IPS DF 19.7 (cell line): Measurements from ENCODE around the gene SPATA20.

Source experiments
- DNase-seq: peaks from one replicate; pipeline ENCODE4 v3.0.0-alpha.2; 2013; ENCODE audit warnings: low read depth, low spot score

SPATA20 gene

DNA sequence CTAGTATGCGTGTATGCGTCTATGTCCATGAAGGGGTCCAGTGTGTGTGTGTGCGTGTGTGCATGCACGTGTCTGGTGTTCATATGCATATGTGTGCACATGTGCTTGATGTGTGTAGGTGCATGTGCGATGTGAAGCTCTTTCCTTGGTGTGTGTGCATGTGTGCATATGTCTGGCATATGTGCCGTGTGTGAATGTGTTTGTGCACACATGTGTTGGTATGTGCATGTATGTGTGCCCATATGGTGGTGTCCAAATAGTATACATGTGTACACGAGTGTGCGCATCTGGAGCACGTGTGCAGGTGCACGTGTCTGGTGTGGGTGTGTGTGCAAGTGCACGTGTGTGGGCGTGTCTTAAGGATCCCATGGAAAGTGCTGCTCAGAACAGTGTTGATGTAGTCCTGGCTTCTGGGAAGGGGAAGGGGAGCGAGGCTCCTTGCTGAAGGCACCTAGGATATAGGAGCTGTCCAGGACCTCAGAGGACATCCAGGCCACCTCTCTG lies 30.5 kb downstream of the SPATA20 start:
- DNase-seq, result no peak

DNA sequence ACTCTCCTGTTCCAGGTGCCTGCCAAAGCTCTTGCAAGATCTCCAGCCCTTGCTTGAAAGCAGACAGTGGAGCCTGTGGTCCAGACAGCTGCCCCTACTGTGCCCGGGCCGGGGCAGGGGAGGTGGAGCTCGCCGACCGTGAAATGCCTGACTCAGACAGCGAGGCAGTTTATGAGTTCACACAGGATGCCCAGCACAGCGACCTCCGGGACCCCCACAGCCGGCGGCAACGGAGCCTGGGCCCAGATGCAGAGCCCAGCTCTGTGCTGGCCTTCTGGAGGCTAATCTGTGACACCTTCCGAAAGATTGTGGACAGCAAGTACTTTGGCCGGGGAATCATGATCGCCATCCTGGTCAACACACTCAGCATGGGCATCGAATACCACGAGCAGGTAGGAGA lies 31.2 kb downstream of the SPATA20 start:
- no peak for DNase-seq

DNA sequence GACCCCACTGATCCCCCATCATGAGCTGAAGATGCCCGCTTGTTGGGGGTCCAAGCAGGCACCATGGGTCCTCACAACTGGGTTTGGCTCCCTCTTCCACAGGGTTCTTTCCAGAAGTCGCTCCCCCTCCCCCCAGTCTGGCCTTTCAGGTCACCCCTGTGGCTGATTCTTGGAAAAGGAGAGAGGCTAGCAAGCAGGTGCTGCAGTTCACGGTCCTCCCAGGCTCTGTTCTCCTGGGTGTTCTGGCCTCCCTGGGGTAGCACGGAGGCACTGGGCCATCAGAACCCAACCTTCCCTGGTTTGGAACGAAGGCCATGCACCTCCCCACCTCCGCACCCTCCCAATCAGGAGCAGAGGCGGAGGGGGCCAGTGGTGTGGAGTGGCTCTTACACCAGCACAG lies 32.4 kb downstream of the SPATA20 start:
- no peak for DNase-seq

DNA sequence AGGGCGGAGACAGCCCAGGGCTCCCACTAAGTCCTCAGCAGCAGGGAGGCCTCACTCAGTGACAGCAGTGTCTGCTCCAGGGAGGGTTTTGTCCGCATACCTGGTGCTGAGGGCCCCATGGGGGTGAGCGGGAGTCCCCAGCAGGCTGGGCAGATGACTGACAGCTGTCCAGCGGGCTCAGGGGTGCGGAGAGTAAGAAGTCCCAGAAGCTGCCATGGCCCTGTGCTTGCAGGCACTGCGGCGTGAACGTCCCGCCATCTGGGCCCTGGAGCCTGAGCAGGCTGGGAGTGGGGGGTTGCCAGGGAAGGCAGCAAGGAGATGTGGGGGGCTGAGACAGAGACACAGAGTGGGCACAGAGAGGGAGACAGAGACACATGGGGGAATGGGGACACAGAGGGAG lies 33.7 kb downstream of the SPATA20 start:
- no peak for DNase-seq

DNA sequence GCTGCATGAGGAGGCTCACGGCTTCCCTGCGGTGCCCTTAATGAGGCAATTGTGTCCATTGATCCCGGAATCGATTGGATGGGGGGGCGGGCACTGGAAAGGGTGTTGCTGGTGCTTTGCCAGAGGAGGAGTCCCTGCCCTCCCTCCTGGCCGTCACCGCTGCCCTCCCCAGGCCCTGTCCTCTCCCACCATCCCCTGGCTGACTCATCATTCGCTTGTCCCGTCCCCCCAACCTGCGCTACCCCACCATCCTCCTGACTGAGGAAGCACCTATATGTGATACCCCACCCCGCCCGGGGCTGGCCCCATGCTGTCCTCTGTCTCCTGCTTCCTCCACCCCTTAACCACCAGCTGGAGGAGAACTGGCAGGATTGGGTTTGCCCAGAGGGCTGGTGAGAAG lies 34.3 kb downstream of the SPATA20 start:
- no peak for DNase-seq

DNA sequence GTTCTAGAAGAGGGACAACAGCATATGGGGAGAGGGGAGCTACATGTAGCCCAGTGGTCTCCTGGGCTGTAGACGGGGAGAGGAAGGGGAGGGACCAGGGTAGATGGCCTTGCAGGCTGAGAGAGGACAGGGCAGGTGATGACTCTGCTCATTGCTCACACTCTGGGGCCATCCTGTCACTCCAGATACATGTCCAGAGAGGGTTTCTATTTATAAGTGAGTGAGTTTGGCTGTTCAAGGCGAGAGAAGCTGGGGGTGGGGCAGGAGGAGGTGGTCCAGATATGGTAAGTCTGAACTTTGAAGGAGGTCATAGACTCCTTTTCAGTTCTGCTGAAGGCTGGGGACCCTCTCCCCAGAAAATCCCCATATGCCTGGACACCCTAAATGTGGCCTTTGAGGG lies 35.8 kb downstream of the SPATA20 start:
- DNase-seq, result no peak

DNA sequence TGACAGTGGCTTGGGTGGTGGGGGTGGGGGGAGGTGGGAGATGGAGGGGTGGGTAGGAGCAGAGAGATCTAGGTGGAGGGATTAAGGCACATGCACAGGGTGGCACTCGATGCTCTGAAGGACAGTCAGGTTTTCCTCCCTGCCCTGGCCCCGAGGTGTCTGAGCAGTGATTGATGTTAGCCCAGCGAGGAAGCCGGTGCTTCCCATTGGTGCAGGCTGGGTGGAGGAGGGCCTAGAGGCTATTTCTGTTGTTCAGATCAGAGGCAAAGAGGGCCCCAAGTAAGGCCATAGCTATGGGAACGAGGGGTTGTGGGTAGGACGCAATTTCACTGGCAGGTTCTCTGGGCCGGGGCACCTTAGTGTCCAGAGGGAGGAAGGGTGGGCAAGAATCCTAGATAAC lies 36.7 kb downstream of the SPATA20 start:
- no peak for DNase-seq

DNA sequence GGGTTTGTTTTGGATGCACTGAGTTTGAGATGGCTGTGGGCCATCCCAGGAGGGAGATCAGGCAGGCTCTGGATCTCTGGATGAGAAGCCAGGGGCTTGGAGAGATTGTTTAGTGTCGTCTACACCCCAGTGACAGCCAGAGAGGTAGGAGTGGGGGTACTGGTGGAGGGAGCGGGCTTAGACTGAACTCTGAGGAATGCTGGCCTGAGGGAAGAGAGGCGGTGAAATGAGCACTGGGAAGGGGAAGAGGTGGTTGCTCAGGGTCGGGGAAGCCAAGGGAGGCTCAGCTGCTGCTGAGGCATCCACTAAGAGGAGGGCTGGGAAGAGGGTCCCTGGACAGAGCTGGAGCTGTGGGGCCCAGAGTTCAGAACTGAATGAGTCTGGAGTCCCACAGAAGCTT lies 37.1 kb downstream of the SPATA20 start:
- no peak for DNase-seq

DNA sequence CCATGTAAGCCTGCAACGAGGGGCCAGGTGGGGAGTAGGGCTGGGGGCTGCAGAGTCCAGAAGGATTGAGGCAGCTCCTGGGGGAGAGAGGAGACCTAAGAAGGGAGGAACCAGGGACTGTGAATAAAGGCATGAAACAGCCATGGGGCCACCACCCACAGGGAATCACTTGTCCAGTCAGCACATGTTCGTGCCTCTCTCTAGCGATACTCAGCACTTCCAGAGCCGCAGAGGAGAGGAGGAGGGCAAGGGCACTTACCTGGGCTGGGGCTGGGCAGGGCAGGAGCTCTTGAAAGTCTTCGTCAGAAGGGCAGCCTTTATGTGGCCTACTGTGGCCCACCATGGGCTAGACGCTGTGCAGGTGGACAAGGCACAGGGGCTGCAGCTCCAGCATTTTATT lies 37.8 kb downstream of the SPATA20 start:
- DNase-seq, result no peak

DNA sequence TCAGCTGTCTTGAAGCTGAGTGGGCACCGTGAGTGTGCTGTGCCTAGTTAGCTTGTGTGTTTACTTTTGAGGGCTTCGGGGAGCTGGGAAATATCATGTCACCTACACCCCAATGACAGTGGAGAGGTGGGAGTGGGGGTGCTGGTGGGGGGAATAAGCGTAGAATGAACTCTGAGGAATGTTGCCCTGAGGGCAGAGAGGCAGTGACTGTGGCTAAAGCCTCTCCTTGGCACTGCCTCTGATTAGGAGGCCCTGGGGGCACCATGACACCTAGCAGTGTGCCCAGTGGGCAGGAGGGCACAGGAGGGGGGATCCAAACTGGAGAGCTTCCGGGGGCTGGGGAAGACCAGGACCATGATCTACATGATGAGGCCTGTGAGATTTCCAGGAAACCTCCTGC lies 38.4 kb downstream of the SPATA20 start:
- no peak for DNase-seq

DNA sequence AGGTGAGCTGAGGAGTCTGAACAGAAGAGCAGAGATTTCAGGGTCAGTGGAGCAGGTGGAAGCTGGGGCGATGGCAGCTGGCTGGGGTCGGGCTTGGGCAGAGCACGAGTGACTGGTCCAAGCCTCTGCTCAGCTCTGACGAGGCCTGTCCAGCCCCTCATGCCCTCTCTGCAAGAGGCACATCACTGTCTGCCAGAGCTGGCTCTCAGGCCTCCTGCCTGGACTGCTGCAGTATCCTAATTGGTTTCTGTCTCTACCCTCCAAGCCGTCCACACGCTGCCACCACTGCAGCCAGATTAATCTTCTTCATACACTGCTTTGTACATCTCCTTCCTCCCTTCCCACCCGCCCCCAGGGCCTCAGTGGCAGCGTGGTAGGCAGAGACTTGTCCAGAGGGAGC lies 38.9 kb downstream of the SPATA20 start:
- DNase-seq, result no peak

DNA sequence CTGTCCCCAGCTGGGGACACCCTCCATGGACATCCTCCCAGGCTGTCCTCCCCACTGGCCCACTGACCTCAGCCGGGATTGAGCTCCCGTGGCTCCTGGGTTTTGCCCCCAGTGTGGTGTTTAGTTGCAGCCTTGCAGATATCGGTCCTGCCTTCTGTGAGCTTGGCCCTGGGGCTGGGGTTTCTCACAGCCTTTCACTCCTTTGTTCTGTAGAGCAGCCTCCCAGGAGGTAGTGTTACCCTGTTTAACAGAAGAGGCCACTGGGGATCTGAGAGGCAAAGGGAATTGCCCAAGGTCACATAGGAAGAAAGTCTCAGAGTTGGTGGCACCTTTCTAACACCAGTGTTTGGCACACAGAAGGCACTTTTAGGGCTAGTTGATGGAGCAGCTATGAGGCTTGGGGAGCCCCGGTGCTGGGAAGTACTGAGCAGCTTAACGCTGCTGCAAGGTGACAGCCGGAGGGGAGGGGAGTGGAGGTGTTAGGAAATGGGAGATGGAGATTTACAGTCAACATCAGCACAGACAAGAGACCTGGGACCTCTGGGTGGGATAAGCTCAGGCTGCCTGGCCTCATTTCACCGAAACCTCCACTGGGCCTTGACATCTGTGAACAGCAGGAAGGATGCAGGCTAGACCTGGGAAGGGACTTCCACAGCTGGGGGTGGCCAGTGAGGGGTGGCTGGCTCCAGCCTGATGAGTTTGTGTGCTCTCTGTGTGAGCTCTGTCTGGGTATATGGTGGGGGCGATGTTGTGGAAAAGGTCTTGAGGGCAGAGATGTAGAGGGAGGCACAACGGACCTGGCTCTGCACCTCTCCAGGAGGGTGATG lies 39.7 kb downstream of the SPATA20 start:
- no peak for DNase-seq

DNA sequence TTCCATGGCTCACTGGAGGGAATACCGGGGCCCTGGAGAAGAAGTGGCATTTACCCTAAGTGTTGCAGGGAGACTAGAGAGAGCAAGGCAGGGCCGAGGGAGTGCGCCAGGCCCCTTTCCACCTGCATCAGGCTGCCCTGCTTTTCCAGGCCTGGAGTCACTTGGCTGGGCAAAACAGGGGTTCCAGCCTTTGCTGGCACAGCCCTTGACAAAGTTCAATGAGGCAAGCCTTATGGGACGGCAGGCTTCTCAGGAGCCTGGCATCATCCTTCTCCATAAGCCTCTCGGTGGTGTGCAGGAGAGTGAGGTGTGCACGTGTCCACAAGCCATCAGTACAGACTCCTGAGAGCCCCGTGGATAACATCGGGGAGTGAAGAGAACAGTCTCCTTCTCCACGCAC lies 40.6 kb downstream of the SPATA20 start:
- no peak for DNase-seq

DNA sequence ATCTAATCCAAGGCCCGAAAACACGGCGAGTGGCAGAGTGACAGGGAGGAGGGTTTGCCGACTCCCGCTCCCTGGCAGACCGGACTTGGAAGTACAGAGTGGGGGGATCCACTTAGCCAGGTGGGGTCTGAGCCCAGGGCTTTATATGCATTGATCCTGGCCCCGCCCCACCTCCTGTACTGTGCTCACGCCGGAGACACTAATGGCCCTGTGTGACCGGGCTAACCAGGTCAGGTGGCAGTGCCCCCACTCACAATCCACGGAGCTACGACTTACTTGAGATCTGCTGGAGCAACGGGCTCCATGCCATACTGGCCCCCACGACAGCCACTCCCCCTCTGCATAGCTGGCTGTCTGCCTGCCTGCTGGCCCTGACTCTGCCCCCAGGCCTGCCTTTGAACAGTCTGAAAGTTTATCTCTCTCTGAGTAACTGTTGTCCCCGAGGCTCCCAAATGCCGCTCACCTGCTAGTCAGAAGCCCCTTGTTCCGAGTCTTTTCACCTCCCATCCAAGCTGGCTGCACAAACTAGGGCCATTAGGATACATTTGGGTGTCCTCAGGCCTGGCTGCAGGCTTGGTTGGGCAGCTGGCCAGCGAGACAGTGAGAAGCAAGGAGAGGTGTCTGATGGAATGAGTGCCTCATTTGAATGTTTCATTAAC lies 41.5 kb downstream of the SPATA20 start:
- DNase-seq, result no peak

DNA sequence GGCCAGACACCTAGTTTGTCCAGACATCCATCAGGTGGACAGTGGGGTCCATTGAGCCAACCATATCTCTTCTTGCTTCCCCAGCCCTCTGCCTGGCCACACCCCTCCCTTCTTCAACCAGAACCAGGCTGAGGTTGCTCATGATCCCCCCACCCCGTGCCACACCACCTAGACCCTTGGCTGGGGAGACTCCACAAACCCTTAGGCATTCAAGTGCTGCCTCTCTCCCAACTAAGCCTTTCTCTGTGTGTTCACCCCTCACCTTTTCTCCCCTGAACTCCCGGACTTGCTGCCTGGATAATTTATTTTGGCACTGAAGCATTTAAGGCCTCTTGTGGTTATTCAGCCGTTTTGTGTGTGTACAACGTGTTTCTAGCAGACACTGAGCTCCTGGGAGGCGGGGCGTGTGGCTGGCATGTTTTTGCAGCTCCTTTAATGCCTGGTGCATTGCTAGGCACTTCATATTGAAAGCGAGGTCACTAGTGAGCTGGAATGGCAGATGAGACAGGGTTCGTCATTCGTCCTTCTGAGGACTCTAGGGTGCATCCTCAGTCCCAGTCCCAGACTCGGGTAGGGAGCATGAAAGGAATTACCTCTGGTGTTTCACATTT lies 42.2 kb downstream of the SPATA20 start:
- no peak for DNase-seq

DNA sequence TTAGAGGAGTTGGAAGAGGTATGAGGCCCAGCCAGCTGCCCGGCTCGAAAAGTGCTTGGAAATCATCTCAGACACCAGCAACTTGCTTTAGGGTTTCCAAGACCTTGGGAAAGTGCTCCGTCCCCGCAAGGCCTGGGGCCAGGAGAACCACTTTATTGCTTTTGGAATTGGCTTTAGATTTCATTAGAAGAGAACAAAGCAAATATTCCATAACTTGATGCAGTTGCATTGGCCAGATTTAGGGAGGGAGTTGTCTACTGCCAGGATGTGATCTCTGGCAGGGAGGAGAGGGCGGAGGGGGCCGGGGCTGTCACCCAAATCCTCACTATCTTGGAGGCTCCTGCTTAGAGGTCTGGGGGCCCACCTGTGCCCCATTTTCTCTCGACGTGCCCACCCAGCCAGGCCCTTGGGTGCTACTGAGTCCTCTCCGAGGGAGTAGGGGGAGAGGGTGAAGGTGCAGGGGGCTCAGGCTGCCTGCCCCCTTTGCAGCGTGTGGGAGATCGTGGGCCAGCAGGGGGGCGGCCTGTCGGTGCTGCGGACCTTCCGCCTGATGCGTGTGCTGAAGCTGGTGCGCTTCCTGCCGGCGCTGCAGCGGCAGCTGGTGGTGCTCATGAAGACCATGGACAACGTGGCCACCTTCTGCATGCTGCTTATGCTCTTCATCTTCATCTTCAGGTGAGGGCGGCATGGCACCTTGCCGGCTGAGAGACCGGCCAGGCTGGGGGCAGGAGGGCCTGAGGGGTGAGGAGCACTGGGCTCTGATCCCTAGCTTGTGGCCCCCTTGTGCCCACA lies 44.2 kb downstream of the SPATA20 start:
- DNase-seq, result no peak

DNA sequence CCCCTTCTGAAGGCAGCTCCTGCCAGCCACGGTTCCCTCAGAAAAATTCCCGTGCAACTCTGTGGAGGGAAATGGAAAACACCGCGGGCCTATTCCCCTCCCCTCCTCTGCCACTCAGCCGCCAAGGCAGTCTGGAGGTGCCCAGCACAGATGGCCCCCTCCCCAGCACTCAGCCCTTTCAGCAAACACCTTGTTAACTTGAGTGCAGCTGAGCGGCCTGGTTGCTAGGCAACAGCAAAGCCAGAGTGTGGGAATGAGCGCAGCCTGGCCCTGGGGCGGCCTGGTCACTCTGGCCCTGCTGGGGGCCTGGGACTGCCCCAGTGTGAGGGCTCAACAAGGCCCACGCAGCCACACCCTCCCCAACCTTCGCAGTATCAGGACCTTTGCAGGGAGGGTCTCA lies 46.3 kb downstream of the SPATA20 start:
- DNase-seq, result no peak

DNA sequence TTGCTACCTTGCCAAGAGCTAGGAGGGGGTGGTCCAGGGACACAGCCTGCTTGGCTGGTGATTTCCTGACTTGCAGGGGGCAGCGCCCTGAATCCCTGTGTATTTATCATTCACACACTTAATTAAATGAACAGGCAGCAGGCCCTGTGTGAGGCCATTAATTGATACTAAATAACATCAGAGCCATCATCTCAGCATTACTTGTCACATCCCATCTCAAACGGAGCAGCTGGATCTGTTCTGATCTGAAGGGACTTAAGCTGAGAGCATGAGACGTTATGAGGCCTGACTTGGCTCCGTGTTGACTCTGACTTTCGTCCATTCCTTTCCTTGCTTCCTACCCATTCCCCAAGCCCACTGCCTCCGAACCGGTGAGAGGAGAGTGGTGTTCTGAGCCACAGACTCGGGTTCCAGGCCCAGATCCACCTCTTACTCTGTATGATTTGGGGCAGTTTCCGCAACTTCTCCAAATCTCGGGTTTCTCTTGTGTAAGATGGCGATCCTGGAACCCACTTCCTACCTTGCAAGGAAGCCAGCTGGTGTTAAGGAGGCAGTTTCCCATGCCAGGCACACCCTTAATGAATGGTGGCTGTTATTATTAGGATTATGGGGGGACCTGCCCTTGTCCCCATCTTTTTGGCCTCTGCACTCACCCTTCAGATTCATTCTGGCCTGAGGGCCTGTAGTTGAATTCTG lies 47.3 kb downstream of the SPATA20 start:
- no peak for DNase-seq

DNA sequence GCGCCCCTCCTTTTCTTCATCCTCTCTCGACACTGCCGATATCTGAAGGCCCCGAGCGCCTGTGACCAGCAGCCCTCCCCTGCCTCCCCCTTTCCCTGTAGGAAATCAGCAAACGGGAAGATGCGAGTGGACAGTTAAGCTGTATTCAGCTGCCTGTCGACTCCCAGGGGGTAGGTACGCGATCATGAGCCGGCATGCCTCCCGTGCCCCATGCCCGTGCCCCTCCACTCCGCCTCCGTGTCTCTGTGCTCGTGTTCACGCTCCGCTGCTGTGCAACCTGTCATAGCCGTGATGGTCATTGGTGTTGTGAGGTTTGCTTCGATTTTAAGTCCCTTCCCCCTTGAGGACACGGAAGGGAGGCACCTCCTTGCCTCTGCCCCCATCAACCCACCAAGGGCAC lies 47.9 kb downstream of the SPATA20 start:
- no peak for DNase-seq

DNA sequence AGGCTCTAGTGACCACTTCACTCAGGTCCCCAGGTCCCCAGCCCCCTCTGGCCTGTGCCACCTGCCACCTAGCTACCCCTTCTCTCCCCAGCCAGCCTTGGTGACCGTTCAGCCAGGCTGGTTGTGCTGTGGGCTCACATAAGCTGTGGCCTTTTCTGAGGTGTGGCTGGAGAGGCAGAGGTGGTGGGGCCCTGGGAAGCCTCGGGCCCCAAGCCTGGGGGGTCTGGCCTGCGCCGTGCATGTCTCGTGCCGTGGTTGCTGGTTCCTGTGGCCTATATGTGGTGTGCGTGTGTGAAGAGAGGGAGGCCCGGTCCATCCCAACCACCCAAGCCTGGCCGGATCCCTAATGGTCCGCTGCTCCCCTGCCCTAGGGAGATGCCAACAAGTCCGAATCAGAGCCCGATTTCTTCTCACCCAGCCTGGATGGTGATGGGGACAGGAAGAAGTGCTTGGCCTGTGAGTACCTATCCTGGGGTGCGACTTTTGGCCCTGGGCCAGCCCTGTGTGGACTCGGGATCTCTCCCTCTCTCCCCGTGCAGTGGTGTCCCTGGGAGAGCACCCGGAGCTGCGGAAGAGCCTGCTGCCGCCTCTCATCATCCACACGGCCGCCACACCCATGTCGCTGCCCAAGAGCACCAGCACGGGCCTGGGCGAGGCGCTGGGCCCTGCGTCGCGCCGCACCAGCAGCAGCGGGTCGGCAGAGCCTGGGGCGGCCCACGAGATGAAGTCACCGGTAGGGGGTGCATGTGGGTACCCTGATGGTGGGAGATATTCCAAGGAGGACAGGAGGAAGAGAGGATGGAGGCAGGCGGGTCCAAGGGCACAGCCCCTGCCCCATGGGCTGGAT lies 49.4 kb downstream of the SPATA20 start:
- peak; percentile 33 for DNase-seq
